NCI-H1436 treated with DMSO at 0.1 percent for 48 hours (cell line): Measurements from ENCODE around the gene ANKRD11.
"Not testable (repeated sequence)": the region's sequence is repeated elsewhere in the genome, so short reads cannot be mapped to it uniquely, and the experiment has no call there.

ENCODE experiments used
- DNase-seq: peaks from one replicate; lab custom pipeline; 2025; lab: John Stamatoyannopoulos, UW

ANKRD11 gene

GRCh38 chr16:89314357-89314756 is 176.0 kb downstream of the ANKRD11 start:
- no peak for DNase-seq

- no peak for DNase-seq
These were observed 176.8 kb downstream of the ANKRD11 start for GRCh38 chr16:89313583-89313982.

DNA sequence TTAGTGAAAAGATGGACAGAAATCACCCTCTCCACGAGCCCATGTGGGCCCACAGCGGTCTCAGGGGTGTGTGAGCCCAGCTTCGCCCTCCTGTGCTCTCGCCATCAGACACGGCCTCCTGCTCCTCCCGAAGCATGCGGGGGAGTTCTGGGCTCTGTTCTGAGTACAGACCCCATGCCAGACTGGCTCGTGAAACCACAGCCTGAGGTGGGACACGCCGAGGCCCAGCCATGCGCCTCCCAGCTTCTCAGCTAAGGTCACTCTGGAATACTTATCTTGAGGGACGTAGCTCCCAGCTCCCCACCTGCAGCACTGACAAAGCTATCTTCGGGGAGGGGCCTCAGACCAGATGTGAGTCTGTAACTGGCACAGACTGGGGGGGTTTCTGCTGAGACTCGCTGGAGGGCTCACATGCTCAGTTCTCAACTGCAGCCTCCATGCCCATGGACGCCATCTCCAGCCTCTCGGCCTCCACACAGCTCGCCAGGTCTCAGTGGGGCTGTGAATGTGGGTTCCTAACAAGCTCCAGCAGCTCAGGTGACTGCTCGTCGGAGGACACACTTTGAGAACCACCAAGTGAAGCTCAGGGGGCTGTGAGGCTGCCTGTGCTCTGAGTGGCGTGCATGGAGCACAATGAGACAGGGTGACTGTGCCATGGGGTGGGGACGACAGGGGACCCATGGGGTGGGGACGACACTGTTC is 177.6 kb downstream of the ANKRD11 start:
- DNase-seq = no peak

GRCh38 chr16:89312194-89312593 is 178.2 kb downstream of the ANKRD11 start:
- DNase-seq = no peak

GRCh38 chr16:89311636-89312035 is 178.7 kb downstream of the ANKRD11 start:
- no peak for DNase-seq

- DNase-seq = no peak
These were observed 180.8 kb downstream of the ANKRD11 start for GRCh38 chr16:89309438-89310122.

DNA sequence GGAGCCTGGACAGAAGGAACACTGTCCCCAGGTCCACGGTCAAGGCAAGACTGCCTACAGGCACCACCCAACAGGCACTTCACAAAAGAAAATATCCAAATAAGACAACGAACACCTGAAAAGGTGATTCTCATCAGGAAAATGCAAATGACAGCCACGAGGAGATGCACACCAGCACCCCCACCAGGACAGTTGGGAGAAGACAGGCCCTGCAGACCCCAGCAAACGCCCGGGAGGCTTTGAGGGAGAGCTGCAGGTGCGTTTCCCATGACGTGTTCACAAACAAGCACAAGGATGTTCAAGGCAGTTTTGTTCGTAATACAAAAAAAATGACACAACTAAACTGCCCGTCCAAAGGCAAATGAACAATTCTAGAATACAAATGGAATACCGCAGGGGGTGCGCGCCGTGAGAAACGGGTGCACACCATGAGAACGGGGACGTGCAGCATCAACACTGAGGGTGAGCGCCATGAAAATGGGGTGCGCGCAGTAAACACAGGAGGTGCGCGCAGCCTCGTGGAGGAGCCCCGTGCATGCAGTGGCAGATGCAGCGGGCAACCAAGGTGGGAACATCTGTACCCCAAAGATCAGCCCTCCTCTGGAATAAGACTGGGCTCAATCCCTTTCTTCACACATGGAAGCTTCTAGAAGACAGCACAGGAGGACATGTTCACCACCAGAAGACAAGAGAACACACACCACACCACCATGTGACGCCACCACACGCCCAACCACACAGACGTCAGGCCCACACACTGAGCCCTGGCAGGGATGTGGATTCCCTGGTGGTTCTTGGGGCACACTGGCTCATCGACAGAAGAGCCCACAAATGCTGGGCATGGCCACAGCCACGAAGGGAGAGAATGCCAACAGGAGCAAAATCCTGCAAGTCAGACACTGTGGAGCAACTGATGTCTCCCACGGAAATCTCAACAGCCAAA is 181.7 kb downstream of the ANKRD11 start:
- DNase-seq = no peak

DNA sequence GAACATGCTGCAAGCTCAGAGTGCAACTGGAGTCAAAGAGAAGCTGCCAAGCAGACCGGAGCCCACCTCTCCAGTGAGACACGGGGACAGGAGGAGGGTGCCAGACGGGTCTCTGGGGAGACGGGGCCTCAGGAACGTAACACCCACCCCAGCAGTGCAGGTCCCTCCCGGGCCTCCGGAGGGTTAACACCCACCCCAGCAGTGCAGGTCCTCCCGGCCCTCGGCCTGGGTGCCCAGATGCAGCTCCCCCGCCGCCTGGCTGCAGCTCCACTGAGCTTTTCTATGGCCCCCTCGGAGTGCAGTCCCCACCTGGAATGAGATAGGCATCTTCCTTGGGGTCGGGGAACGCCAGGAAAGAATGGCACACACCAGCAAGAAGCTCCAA is 182.9 kb downstream of the ANKRD11 start:
- no peak for DNase-seq

DNA sequence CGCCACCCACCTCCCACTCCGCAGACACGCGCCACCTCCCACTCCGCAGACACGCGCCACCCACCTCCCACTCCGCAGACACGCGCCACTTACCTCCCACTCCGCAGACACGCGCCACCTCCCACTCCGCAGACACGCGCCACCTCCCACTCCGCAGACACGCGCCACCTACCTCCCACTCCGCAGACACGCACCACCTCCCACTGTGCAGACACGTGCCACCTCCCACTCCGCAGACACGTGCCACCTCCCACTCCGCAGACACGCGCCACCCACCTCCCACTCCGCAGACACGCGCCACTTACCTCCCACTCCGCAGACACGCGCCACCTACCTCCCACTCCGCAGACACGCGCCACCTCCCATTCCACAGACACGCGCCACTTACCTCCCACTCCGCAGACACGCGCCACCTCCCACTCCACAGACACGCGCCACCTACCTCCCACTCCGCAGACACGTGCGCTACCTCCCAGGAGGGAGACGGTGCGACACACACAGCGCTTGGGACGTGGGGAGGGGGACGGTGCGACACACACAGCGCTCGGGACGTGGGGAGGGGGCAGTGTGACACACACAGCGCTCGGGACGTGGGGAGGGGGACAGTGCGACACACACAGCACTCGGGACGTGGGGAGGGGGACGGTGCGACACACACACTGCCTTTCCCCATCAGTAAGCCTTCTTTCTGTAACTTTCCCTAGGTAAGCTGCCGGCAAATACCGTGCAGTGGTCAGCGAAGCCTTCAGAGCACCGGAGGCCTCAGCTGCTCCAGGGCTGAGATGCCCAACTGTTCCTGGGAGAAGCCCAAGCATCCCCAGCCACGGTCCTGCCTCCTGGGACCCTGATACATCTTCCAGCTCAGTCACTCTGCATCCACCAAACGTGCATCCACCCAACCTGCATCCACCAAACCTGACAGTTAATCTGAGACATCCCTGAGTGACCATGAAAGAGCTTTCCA is 183.6 kb downstream of the ANKRD11 start:
- not testable (repeated sequence) for DNase-seq

DNA sequence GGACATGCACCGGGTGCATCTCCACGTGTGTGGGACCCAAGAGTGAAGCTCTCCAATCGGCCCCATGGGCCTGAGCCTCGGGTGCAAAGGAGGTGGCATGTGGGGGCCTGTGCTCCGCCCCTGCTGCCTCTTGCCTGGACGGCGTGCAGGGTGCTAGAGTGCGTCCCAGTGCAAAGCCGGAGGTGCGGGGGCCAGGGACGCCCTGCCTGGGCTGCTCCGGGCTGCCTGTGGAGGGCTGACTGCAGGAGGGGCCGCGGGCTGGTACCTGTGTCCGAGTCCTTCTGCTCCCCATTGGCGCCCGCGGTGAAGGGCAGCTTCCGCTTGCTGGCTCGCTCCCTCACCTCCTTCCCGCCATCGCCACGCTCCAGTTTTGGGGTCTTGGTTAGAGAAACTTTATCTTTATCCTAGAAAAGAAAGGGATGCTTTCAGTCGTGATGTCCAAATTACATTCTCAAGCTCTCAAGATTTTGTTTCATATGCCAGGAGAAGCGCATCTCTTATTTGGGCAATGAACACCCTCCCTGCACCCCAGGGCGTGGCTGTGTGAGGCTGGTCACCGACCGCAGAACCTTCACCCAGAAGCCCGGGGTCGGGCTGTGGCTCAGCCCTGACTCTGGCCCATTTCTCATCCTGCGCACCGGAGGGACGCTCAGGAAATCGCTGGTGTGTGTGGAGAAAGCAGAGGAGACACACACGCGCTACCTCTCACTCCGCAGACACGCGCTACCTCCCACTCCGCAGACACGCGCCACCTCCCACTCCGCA is 185.2 kb downstream of the ANKRD11 start:
- DNase-seq = no peak

GRCh38 chr16:89304181-89304851 is 186.0 kb downstream of the ANKRD11 start:
- DNase-seq = no peak

- DNase-seq = no peak
These were observed 186.7 kb downstream of the ANKRD11 start for GRCh38 chr16:89303617-89304016.

- no peak for DNase-seq
These were observed 189.4 kb downstream of the ANKRD11 start for GRCh38 chr16:89300976-89301360.

- DNase-seq = no peak
These were observed 189.9 kb downstream of the ANKRD11 start for GRCh38 chr16:89300311-89300975.

DNA sequence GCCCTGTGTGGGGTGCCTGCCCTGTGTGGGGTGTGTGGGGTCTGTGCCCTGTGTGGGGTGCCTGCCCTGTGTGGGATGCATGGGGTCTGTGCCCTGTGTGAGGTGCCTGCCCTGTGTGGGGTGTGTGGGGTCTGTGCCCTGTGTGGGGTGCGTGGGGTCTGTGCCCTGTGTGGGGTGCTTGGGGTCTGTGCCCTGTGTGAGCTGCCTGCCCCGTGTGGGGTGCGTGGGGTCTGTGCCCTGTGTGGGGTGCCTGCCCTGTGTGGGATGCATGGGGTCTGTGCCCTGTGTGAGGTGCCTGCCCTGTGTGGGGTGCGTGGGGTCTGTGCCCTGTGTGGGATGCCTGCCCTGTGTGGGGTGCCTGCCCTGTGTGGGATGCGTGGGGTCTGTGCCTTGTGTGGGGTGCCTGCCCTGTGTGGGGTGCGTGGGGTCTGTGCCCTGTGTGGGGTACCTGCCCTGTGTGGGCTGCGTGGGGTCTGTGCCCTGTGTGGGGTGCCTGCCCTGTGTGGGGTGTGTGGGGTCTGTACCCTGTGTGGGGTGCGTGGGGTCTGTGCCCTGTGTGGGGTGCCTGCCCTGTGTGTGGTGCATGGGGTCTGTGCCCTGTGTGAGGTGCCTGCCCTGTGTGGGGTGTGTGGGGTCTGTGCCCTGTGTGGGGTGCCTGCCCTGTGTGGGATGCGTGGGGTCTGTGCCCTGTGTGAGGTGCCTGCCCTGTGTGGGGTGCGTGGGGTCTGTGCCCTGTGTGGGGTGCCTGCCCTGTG is 190.8 kb downstream of the ANKRD11 start:
- not testable (repeated sequence) for DNase-seq

DNA sequence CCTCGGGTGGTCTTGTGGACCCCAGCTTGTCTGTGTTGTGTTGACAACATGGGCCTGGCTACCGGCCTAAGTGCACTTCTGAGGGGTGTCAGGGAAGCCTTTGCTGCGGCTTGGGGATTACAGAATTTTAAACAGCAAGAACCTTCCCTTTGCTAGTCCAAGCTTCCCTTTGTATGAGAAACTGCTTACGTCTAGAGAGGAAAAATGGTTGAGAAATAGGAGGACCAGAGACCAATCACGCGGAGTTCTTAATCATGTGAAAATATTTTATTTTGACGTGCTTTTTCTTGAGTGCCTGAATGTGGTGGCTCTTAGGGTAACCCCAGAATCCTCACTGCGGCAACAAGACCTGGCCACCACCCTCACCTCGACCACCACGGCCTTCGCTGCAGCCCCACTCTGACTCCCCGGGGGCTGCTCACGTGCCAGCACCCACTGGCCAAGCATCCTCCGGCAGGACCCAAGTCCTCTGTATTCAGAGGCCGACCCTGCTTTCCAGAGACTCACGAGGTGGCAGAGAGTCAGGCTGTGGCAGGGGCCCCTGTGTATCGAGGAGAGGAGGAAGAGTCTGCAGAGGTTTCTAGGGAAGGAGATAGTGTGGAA is 191.6 kb downstream of the ANKRD11 start:
- DNase-seq = no peak

DNA sequence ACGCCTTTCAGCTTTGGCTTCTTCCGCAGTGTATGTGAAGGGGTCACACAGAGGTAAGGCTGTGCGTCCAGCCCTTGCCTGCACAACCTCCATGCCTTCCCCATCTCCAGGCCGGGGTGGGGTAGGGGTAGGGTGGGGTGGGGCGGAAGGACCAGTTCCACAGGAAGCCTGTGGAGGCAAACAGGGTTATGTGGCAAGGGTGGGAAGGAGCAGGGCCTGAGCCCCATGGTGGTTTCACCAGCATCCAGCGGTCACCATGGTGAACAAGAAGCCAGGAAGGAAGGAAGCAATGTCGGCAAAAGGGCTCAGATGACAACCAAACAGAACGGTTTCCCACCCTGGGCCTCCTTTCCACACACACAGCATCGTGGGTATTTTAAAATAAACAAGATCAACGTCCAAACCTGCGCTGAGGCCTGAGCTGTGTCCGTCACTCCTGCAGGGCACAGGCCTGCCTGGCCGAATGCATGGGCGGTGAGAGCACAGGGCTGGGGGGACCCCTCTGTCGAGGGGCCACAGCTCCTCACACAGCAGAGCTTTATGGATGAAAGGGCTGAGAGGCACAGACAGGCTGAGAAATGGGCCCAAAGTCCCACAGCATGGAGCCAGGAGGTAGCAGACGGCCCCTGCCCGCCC is 192.3 kb downstream of the ANKRD11 start:
- DNase-seq = no peak
